Measurements from ENCODE around the gene DNMT3A. TPM values are rescaled to one million over a fixed set of nuclear protein-coding genes. Genes with fewer than 3 reads are reported as not detected.

Gene DNMT3A
- total RNA-seq, 1 donor from 2014 or later: 80.2 TPM

DNA sequence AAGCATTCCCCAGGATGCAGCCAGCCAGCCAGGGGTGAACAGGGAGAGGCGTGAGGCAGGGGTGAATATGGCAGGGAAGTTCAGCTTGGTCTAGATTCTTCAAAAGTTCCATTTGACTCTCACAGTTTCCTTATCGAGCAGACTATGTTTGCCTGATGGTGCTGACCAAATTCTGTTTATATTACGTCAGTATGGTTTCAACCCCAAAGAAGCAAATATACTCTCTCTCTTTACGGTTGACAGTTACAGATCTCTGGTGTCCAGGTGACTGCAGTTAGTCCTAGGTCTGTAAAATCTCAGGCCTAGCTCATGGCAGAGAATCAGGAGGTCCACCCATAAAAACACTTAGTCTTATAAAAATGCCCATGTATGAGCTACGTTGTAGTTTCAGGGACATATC, 38.3 kb upstream of the DNMT3A start:
- no peaks in the 10 kb centered on the region for H3K27me3 Mint-ChIP-seq (ENCODE audit: unreplicated experiment)
- TF ChIP-seq, protein P1, sequence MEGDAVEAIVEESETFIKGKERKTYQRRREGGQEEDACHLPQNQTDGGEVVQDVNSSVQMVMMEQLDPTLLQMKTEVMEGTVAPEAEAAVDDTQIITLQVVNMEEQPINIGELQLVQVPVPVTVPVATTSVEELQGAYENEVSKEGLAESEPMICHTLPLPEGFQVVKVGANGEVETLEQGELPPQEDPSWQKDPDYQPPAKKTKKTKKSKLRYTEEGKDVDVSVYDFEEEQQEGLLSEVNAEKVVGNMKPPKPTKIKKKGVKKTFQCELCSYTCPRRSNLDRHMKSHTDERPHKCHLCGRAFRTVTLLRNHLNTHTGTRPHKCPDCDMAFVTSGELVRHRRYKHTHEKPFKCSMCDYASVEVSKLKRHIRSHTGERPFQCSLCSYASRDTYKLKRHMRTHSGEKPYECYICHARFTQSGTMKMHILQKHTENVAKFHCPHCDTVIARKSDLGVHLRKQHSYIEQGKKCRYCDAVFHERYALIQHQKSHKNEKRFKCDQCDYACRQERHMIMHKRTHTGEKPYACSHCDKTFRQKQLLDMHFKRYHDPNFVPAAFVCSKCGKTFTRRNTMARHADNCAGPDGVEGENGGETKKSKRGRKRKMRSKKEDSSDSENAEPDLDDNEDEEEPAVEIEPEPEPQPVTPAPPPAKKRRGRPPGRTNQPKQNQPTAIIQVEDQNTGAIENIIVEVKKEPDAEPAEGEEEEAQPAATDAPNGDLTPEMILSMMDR (IDR thresholded peaks at IDR 0.05): no peak
- H3K27ac Mint-ChIP-seq (ENCODE audit: unreplicated experiment): no peak overlapping the region
- no peaks in the 10 kb centered on the region for H3K36me3 Mint-ChIP-seq (ENCODE audit: unreplicated experiment)
- no peak for DNase-seq (ENCODE audit: extremely low spot score, unreplicated experiment)
- H3K4me1 Mint-ChIP-seq (ENCODE audit: unreplicated experiment): peaks cover 14% of the 10 kb centered on the region
- no peaks in the 10 kb centered on the region for H3K9me3 Mint-ChIP-seq (ENCODE audit: unreplicated experiment)
- H3K4me3 Mint-ChIP-seq (ENCODE audit: unreplicated experiment): no peak overlapping the region

DNA sequence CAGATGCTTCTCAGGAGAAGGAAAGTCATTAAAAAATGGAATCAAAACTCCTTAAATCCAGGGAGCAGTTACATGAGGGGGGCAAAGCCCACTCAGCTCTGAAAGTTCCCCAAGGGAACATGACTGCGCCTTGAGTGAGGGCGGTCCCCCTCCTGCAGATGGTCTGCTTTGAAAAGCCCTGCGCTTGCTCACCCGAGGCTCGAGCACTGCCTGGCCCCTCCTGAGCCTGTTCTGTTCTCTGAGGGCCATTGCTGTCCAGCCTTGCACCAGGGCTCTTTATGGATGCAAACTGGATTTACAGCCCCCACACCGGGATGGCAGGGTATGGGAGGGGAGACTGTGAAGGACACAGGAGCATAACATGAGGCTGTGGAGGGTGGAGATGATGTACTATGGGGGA, 37.8 kb upstream of the DNMT3A start:
- Mint-ChIP-seq H3K4me3 (ENCODE audit: unreplicated experiment) (no peak overlapping the region), H3K27me3 (ENCODE audit: unreplicated experiment) (no peaks in the 10 kb centered on the region), H3K4me1 (ENCODE audit: unreplicated experiment) (peaks cover 14% of the 10 kb centered on the region), H3K36me3 (ENCODE audit: unreplicated experiment) (no peaks in the 10 kb centered on the region), H3K9me3 (ENCODE audit: unreplicated experiment) (no peaks in the 10 kb centered on the region), H3K27ac (ENCODE audit: unreplicated experiment) (no peak overlapping the region)
- no peak for DNase-seq (ENCODE audit: extremely low spot score, unreplicated experiment)
- TF ChIP-seq, protein P1 (IDR thresholded peaks at IDR 0.05): no peak

DNA sequence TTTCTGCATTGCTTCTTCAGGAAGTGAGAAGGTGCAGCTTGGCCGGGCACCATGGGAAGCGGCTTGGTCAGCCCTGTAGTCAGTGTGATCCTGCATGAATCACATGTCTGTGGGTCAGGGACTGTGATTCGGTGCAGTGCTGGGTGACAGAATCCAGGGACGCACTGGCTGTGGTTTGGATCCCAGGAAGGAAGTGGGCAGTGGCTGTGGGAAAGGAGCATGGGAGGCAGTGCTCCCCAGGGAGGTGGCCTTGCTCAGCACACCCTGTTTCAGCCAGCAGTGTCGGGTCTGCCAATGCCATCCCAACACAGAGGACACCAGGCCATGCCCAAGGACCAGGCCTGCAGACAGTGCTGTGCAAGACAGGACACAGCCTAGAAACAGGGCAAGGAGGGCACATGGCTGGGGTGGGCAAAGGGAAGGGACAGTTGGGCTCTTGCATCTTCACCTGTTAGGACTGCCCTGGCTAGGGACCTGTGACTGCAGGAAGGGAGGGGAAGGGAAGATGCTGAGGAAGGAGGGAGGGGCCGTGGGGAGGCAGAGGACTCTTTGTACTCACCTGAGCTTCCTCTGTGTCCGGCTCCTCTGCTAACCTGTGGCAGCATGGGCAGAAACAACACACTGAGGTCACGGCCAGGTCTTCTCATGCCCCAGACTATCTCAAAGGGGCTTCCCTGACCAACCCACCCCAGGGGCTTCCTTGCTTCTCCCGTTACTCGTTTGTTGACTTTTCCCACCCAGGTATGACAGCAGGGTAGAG, 37.2 kb upstream of the DNMT3A start:
- peaks cover 14% of the 10 kb centered on the region for H3K4me1 Mint-ChIP-seq (ENCODE audit: unreplicated experiment)
- H3K4me3 Mint-ChIP-seq (ENCODE audit: unreplicated experiment): no peak overlapping the region
- TF ChIP-seq, protein P1 (IDR thresholded peaks at IDR 0.05): no peak
- H3K27me3 Mint-ChIP-seq (ENCODE audit: unreplicated experiment): no peaks in the 10 kb centered on the region
- H3K9me3 Mint-ChIP-seq (ENCODE audit: unreplicated experiment): no peaks in the 10 kb centered on the region
- H3K27ac Mint-ChIP-seq (ENCODE audit: unreplicated experiment): no peak overlapping the region
- no peak for DNase-seq (ENCODE audit: extremely low spot score, unreplicated experiment)
- no peaks in the 10 kb centered on the region for H3K36me3 Mint-ChIP-seq (ENCODE audit: unreplicated experiment)

DNA sequence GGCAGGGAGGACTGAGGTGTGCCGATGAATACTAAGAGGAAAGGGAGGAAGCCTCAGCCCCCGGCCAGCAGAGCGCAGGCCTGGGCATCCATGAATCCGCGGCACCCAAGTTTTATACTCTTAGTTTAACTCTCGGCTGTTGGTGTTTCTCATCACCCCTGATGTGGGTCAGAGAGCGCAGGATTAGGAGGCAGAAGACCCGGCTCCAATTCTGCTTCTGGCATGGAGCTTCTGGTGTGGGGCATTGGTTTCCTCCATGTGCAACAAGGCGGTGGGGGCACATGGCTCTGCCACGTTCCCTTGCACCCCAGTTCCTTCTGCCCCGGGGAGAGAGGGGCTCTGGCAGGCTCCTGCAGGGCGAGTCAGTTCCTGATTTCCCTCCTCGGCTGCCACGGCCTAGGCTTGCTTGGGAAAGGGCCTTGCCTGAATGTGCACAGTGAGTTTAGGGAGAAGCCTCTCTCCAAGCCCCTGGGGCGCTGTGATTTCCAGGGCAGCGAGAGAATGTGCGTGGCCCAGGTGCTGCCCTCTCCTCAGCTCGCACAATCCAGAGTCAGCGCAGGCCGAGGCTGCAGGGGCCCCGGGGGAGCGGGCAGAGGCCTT, 36.2 kb upstream of the DNMT3A start:
- H3K27ac Mint-ChIP-seq (ENCODE audit: unreplicated experiment): peak overlapping the region; percentile 64
- no peaks in the 10 kb centered on the region for H3K9me3 Mint-ChIP-seq (ENCODE audit: unreplicated experiment)
- no peak overlapping the region for H3K4me3 Mint-ChIP-seq (ENCODE audit: unreplicated experiment)
- DNase-seq (ENCODE audit: extremely low spot score, unreplicated experiment): no peak
- TF ChIP-seq, protein P1 (IDR thresholded peaks at IDR 0.05): no peak
- H3K4me1 Mint-ChIP-seq (ENCODE audit: unreplicated experiment): peaks cover 14% of the 10 kb centered on the region
- H3K36me3 Mint-ChIP-seq (ENCODE audit: unreplicated experiment): no peaks in the 10 kb centered on the region
- no peaks in the 10 kb centered on the region for H3K27me3 Mint-ChIP-seq (ENCODE audit: unreplicated experiment)

Data from osteocyte (in vitro differentiated cells).